GM20000 (cell line): ENCODE results near the gene DMTF1.

Source experiments
- DNase-seq: peaks from one replicate; pipeline ENCODE4 v3.0.0; 2012; ENCODE audit warnings: low spot score
- TF ChIP-seq, protein P1 (sequence below): IDR thresholded peaks from 2 replicates; pipeline ENCODE4 v1.5.1; 2012; ENCODE audit warnings: mild to moderate bottlenecking, control low read depth; ENCODE audit errors: extremely low read depth, missing control alignments

DMTF1 gene

DNA sequence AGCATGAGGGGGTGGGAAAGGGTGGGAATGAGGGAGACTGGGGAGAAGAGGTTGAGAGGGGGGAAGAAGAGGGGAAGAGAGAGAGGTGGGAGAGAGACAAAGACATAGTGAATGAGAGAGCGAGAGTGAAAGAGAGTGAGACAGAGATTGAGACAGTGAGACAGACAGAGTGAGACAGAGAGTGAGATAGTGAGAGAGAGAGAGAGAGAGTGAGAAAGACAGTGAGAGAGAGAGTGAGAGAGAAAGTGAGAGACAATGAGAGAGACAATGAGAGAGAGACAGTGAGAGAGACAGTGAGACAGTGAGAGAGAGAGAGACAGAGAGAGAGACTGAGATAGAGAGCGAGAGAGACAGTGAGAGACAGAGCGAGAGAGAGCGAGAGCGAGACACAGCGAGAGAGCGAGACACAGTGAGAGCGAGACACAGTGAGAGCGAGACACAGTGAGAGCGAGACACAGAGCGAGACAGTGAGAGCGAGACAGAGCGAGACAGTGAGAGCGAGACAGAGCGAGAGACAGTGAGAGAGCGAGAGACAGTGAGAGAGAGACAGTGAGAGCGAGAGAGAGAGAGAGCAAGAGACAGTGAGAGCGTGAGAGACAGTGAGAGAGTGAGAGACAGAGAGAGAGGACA lies 57.2 kb downstream of the DMTF1 start:
- TF ChIP-seq, protein P1, sequence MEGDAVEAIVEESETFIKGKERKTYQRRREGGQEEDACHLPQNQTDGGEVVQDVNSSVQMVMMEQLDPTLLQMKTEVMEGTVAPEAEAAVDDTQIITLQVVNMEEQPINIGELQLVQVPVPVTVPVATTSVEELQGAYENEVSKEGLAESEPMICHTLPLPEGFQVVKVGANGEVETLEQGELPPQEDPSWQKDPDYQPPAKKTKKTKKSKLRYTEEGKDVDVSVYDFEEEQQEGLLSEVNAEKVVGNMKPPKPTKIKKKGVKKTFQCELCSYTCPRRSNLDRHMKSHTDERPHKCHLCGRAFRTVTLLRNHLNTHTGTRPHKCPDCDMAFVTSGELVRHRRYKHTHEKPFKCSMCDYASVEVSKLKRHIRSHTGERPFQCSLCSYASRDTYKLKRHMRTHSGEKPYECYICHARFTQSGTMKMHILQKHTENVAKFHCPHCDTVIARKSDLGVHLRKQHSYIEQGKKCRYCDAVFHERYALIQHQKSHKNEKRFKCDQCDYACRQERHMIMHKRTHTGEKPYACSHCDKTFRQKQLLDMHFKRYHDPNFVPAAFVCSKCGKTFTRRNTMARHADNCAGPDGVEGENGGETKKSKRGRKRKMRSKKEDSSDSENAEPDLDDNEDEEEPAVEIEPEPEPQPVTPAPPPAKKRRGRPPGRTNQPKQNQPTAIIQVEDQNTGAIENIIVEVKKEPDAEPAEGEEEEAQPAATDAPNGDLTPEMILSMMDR: no peak
- no peak for DNase-seq

DNA sequence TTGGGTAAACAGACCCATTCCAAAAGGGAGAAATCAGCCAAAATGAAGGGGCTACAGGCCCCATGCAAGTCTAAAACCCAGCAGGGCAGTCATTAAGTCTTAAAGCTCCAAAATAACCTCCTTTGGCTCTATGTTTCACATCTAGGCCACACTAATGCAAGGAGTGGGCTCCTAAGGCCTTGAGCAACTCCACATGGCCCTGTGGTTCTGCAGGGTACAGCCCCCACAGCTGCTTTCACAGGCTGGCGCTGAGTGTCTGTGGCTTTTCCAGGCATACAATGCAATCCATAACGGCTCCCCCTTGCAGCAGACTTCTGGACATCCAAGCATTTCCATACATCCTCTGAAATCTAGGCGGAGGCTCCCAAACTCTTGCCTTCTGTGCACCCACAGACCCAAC lies 58.3 kb downstream of the DMTF1 start:
- DNase-seq: no peak
- TF ChIP-seq, protein P1: no peak

DNA sequence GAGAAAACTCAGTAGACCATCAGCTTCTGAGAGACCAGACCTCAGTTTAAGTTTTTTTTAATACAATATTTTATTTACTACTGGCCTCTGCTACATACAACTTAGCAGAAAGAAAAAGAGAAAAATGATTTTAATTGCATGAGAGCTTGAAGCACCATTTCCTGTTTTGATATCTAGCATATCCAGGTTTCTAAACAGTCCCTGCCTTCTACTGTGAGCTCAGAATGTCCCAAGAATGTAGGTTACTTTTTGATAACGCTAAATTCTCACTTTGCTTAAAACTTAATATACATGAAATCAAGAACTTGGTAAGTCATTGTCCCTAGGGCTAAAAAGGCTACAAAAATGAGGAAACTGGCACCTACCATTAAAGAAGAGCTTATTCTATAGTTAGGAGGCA lies 60.2 kb downstream of the DMTF1 start:
- no peak for DNase-seq
- TF ChIP-seq, protein P1: no peak

DNA sequence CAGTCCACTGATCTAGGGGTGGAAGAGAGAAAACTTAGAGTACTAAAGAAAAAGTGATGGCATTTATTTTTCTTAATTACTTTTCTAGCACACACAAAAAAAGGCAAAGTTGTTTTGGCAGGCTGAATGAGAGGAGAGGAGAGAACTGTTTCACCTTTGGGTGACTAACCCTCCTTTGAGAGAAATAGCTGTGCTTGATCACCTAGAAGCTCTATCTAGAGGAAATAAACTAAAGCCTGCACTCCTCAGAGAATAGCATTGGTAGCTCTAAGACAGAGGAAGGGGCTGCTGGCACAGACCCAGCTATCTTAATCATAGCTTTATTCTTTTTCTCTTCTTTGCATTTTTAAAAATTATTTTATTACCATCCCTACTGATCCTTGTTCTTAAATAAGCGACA lies 61.0 kb downstream of the DMTF1 start:
- TF ChIP-seq, protein P1: no peak
- no peak for DNase-seq

DNA sequence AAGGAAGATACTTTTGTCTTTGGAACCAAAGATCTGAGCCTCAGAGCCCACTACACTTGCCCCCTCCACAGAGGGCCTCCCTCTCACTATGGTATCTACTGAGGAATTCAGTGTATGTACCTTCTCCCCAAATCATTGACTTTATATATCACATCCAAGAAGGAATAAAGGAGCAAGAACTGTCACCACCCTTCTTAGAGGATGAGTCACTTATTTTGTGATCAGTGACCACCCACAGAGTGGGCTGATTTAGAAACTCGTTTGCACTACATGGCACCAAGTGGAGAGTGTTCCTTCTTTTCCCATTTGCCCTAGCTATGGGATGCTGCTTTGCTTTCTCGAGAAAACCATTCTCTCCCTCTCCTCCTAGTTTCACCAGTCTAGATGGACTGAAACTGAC lies 61.6 kb downstream of the DMTF1 start:
- TF ChIP-seq, protein P1: no peak
- no peak for DNase-seq

DNA sequence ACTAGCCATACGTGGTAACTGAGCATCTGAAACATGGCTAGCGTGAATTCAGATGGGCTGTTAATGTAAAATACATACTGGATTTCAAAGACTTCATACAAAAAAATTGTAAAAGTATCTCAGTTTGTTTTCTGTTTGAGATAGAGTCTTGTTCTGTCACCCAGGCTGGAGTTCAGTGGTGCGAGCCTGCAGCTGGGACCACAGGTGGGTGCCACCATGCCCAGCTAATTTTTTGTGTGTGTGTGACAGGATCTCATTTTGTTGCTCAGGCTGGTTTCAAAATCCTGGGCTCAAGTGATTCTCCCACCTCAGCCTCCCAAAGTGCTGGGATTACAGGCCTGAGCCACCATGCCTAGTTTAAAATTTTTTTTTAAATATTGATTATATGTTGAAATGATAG lies 62.8 kb downstream of the DMTF1 start:
- TF ChIP-seq, protein P1: no peak

DNA sequence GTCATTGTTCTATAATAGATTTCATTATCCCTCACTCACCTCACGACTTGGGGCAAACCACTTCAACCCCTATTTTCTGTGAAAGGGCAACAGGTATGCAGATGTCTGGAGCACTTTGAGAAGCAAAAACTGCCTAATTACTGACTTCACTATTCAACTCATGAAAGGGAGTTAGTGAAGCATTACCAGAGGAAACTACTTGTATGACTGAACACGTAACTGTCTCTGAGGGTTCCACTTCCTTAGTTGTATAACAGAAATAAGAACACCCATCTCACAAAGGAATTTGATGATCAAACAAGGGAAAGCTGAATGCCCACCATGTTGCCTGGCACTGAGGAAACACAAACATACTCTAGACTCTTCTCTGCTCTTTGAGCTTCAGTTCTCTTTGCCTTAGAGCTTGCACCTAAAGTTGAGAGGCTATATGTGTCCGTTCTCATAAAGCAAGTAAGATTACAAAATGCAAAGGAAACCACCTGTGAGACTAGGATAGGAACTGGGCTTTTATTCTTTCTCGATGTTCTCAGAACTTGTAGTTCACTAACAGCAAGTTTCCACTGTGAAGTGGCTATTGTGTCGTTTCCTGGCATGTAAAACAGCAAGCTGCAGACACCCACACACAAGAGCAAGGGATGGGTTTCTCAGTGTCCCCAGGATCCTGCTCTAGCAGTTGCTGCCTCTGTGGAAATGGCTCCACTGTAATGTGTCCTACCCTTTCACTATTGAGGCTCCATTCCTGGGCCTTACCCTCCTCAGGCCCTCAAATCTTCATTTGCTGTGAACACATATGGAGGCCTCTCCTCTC lies 64.7 kb downstream of the DMTF1 start:
- peak; percentile 75 for DNase-seq
- TF ChIP-seq, protein P1: no peak

More for the DNA sequence above, 62.8 kb downstream of the DMTF1 start:
- DNase-seq: no peak
